ENCODE data around the gene FCN1.

The FCN1 gene

GRCh38 chr9:134870301-134870694 lies 47.4 kb downstream of the FCN1 start:
- TF ChIP-seq REST (IDR thresholded peaks at IDR 0.05; ENCODE audit: insufficient read depth in 1 of 2, low read depth in 2 of 2, low read length in 2 of 2) (no peak), TAF1 (IDR thresholded peaks at IDR 0.05; ENCODE audit: borderline replicate concordance, insufficient read depth, low read length) (no peak), FOXP2 (optimal IDR thresholded peaks at IDR 0.05; ENCODE audit: borderline replicate concordance, extremely low read depth, extremely low read length, insufficient read depth) (no peak), SIN3A (IDR thresholded peaks at IDR 0.05; ENCODE audit: borderline replicate concordance, insufficient read depth, low read length) (no peak)

GRCh38 chr9:134869554-134870300 lies 48.0 kb downstream of the FCN1 start:
- no peak for TF ChIP-seq TAF1 (IDR thresholded peaks at IDR 0.05; ENCODE audit: borderline replicate concordance, insufficient read depth, low read length)

GRCh38 chr9:134868751-134869553 lies 48.8 kb downstream of the FCN1 start:
- no peak for TF ChIP-seq REST (IDR thresholded peaks at IDR 0.05; ENCODE audit: insufficient read depth in 1 of 2, low read depth in 2 of 2, low read length in 2 of 2)
- TF ChIP-seq SIN3A (IDR thresholded peaks at IDR 0.05; ENCODE audit: borderline replicate concordance, insufficient read depth, low read length): no peak
- TF ChIP-seq POLR2AphosphoS5 (IDR thresholded peaks at IDR 0.05; ENCODE audit: low read depth, low read length): no peak
- TF ChIP-seq TAF1 (IDR thresholded peaks at IDR 0.05; ENCODE audit: borderline replicate concordance, insufficient read depth, low read length): no peak
- TF ChIP-seq FOXP2 (optimal IDR thresholded peaks at IDR 0.05; ENCODE audit: borderline replicate concordance, extremely low read depth, extremely low read length, insufficient read depth): no peak

GRCh38 chr9:134867917-134868750 lies 49.6 kb downstream of the FCN1 start:
- TF ChIP-seq POLR2AphosphoS5 (IDR thresholded peaks at IDR 0.05; ENCODE audit: low read depth, low read length) (no peak), SIN3A (IDR thresholded peaks at IDR 0.05; ENCODE audit: borderline replicate concordance, insufficient read depth, low read length) (no peak), REST (IDR thresholded peaks at IDR 0.05; ENCODE audit: insufficient read depth in 1 of 2, low read depth in 2 of 2, low read length in 2 of 2) (no peak), FOXP2 (optimal IDR thresholded peaks at IDR 0.05; ENCODE audit: borderline replicate concordance, extremely low read depth, extremely low read length, insufficient read depth) (no peak), TAF1 (IDR thresholded peaks at IDR 0.05; ENCODE audit: borderline replicate concordance, insufficient read depth, low read length) (no peak)

- TF ChIP-seq TAF1 (IDR thresholded peaks at IDR 0.05; ENCODE audit: borderline replicate concordance, insufficient read depth, low read length) (no peak), SIN3A (IDR thresholded peaks at IDR 0.05; ENCODE audit: borderline replicate concordance, insufficient read depth, low read length) (no peak), POLR2AphosphoS5 (IDR thresholded peaks at IDR 0.05; ENCODE audit: low read depth, low read length) (no peak), REST (IDR thresholded peaks at IDR 0.05; ENCODE audit: insufficient read depth in 1 of 2, low read depth in 2 of 2, low read length in 2 of 2) (no peak), FOXP2 (optimal IDR thresholded peaks at IDR 0.05; ENCODE audit: borderline replicate concordance, extremely low read depth, extremely low read length, insufficient read depth) (no peak)
Measured at GRCh38 chr9:134864821-134865190, 52.9 kb downstream of the FCN1 start.

All from PFSK-1 (cell line).